GM06990 (cell line): Measurements from ENCODE around the gene ZNF281.

Experiments
- DNase-seq: peaks from one replicate; pipeline ENCODE4 v3.0.0-alpha.2; 2011; ENCODE audit not compliant: insufficient read length; ENCODE audit errors: extremely low read depth
- H3K27me3 ChIP-seq: replicated peaks from 2 replicates; pipeline ENCODE4 v1.6.0; 2011; ENCODE audit warnings: low read length; ENCODE audit not compliant: control insufficient read depth, insufficient read depth
- H3K36me3 ChIP-seq: 2 replicates; pipeline ENCODE4 v1.5.1; 2011; ENCODE audit warnings: low read length; ENCODE audit not compliant: control insufficient read depth, insufficient read depth
- H3K4me3 ChIP-seq: replicated peaks from 2 replicates; pipeline ENCODE4 v1.5.1; 2011; ENCODE audit warnings: low read depth, mild to moderate bottlenecking, control low read depth, low read length
- TF ChIP-seq, protein P1 (sequence below): IDR thresholded peaks from 2 replicates; pipeline ENCODE4 v1.5.1; 2011; ENCODE audit warnings: low read length, control low read depth, mild to moderate bottlenecking, inconsistent platforms; ENCODE audit not compliant: insufficient read depth, poor library complexity, severe bottlenecking

ZNF281 gene

DNA sequence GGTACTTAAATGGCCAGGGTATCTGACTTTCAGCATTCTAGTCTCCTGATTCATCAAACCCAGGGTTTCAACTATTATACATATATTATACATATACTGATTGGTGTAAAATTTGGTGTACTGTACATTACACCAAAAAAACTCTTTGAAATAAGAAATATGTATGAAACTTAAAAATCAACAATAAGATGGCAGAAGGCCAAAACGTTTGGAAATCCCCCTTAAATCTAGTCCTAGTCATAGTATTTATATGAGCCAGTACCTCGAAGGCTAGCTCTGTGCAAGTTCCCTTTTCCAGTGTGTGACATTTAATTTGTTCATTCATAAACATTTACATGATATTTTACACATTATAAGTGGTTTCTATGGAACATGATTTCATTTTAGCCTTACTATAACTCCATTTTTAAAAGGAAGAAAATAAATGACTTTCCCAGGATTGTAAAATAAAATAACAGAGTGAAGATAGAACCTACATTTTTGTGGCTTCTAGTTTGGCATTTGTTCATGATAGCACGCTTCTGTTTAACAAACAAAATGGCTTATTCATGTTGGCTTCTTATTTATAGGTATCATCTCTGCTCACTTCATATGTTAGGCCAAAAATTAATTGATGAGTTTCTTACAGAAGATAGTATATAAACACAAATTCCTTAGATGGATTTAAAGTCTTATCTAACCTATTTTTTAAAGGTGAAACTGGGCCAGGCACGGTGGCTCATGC is 18.8 kb upstream of the ZNF281 start:
- H3K4me3 ChIP-seq, result no peak overlapping the region
- DNase-seq, result no peak
- H3K36me3 ChIP-seq, result no peaks in the 10 kb centered on the region
- H3K27me3 ChIP-seq, result no peaks in the 10 kb centered on the region
- TF ChIP-seq, protein P1, sequence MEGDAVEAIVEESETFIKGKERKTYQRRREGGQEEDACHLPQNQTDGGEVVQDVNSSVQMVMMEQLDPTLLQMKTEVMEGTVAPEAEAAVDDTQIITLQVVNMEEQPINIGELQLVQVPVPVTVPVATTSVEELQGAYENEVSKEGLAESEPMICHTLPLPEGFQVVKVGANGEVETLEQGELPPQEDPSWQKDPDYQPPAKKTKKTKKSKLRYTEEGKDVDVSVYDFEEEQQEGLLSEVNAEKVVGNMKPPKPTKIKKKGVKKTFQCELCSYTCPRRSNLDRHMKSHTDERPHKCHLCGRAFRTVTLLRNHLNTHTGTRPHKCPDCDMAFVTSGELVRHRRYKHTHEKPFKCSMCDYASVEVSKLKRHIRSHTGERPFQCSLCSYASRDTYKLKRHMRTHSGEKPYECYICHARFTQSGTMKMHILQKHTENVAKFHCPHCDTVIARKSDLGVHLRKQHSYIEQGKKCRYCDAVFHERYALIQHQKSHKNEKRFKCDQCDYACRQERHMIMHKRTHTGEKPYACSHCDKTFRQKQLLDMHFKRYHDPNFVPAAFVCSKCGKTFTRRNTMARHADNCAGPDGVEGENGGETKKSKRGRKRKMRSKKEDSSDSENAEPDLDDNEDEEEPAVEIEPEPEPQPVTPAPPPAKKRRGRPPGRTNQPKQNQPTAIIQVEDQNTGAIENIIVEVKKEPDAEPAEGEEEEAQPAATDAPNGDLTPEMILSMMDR, result no peak

DNA sequence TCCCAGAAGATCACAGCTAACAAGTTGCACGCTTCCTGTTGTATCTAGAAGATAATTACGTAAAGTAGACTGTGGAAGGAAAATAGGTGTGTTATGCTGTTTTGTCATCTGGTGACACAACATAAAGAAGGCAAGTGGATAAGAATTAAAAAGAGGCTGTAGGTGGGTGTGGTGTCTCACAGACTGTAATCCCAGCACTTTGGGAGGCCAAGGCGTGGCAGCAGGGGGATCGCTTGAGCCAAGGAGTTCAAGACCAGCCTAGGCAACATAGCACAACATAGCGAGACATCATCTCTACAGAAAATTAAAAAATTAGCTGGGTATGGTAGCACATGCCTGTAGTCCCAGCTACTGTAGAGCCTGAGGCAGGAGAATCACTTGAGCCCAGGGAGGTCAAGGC is 17.9 kb upstream of the ZNF281 start:
- Histone ChIP-seq H3K4me3 (no peak overlapping the region), H3K27me3 (no peaks in the 10 kb centered on the region), H3K36me3 (no peaks in the 10 kb centered on the region)
- no peak for DNase-seq
- TF ChIP-seq, protein P1, result no peak

DNA sequence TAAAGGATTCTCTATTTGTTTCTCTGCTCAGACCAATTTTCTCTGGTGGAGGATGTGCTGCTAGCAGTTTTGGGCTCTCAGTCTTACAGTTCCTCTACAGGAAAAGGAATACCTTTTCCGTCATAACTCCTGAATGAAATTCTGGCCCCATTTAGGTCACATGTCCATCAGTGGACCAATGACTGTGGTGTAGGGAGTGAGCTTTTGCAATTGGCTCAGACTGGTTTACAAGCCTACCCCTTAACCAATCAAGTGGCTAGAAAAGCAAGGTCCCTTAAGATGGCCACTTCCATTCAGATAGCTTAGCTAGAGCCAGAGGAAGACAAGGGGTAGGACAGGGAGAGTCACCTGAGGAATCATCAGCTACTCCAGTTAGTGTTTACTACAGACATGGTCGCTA is 16.4 kb upstream of the ZNF281 start:
- no peaks in the 10 kb centered on the region for H3K36me3 ChIP-seq
- H3K4me3 ChIP-seq, result no peak overlapping the region
- TF ChIP-seq, protein P1, result no peak
- DNase-seq, result no peak
- H3K27me3 ChIP-seq, result no peaks in the 10 kb centered on the region

DNA sequence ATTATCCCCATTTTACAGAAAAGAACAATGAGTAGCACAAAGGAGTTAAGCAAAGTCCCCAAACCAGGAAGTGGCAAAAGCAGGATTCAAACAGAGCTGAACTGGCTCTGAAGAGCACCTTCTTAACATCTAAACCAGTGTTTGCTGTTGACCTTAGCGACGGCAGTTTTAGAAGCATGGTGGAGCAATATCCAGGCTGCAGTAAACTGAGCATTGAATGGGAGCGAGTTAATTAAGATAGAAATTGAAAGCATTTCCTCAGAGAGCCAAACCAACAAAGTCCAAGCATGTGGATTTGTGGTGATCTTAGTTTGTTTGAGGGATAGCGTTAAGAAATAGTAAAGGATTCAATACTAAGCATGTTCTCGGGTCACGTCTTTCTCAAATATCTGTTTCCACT is 13.4 kb upstream of the ZNF281 start:
- TF ChIP-seq, protein P1, result no peak
- Histone ChIP-seq H3K27me3 (no peaks in the 10 kb centered on the region), H3K4me3 (no peak overlapping the region), H3K36me3 (no peaks in the 10 kb centered on the region)
- no peak for DNase-seq

DNA sequence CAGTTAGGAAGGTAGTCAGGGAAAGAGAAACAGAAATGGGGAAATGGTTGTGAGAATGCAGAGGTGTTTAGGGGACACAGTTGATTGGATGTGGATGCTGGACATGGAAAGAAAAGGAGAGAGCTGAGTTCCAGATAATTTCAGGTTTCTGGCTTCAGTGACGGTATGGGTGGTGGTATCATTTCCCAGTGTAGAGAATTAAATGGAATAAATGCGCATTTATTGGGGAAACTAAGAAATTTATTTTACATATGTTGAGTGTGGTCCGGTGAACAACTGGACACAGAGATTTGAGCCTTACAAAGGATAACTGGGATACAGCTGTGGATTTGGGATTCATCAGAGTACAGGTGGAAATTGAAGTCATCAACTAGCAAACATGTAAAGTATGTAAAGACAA is 12.4 kb upstream of the ZNF281 start:
- TF ChIP-seq, protein P1, result no peak
- no peak for DNase-seq
- H3K36me3 ChIP-seq, result no peaks in the 10 kb centered on the region
- no peaks in the 10 kb centered on the region for H3K27me3 ChIP-seq
- H3K4me3 ChIP-seq, result no peak overlapping the region
